HepG2 (cell line): ENCODE data around the gene DDX24. TPM values are rescaled to one million over a fixed set of nuclear protein-coding genes. Genes with fewer than 3 reads are reported as not detected.

Experiments used
- CBX5 ChIP-seq: sonication (generic); formaldehyde crosslinking; IDR thresholded peaks from 2 replicates; pipeline ENCODE4 v1.4.0; 2020; ENCODE audit warnings: missing genetic modification reagents, borderline replicate concordance
- EP300 ChIP-seq, 3 experiments: sonication (generic) in 1 of 3; formaldehyde crosslinking in 1 of 3; IDR thresholded peaks; 2 replicates each; pipeline versions ENCODE4 v1.5.1 to v1.6.1; 2011 to 2020; ENCODE audit warnings: low read depth in 2 of 3, low read length in 2 of 3, borderline replicate concordance in 1 of 3, improper control_type of control experiment in 1 of 3, mild to moderate bottlenecking in 1 of 3, missing genetic modification reagents in 1 of 3, moderate library complexity in 1 of 3
- ETV5 ChIP-seq: IDR thresholded peaks from 2 replicates; pipeline ENCODE4 v1.6.1; 2018; ENCODE audit warnings: missing biosample characterization, missing genetic modification reagents, inconsistent platforms, borderline replicate concordance
- FOSL2 ChIP-seq: sonication (generic); formaldehyde crosslinking; IDR thresholded peaks from 2 replicates; pipeline ENCODE4 v1.4.0; 2020; ENCODE audit warnings: missing genetic modification reagents
- FOXK1 ChIP-seq: sonication (generic); formaldehyde crosslinking; IDR thresholded peaks from 2 replicates; pipeline ENCODE4 v1.4.0; 2020; ENCODE audit warnings: low read depth, missing genetic modification reagents, borderline replicate concordance
- GATA4 ChIP-seq: sonication (generic); IDR thresholded peaks from 2 replicates; pipeline ENCODE4 v1.6.1; 2016; ENCODE audit warnings: antibody characterized with exemption, low read depth, borderline replicate concordance
- HNF1B ChIP-seq: sonication (generic); formaldehyde crosslinking; IDR thresholded peaks from 2 replicates; pipeline ENCODE4 v1.5.1; 2020; ENCODE audit warnings: mild to moderate bottlenecking, moderate library complexity, missing genetic modification reagents
- HOXA3 ChIP-seq: sonication (generic); formaldehyde crosslinking; IDR thresholded peaks from 2 replicates; pipeline ENCODE4 v1.5.0; 2020; ENCODE audit warnings: missing genetic modification reagents
- HOXA5 ChIP-seq: sonication (generic); formaldehyde crosslinking; IDR thresholded peaks from 2 replicates; pipeline ENCODE4 v1.4.0; 2020; ENCODE audit warnings: missing genetic modification reagents
- IRX3 ChIP-seq: sonication (generic); formaldehyde crosslinking; IDR thresholded peaks from 2 replicates; pipeline ENCODE4 v1.8.1; 2023; ENCODE audit warnings: mild to moderate bottlenecking, low read depth, missing genetic modification reagents, borderline replicate concordance
- LCORL ChIP-seq, 2 experiments: fragments of 450-650 bp in 1 of 2; sonication (generic) in 1 of 2; formaldehyde crosslinking in 1 of 2; IDR thresholded peaks; 2 replicates each; pipeline versions ENCODE4 v1.5.0 to v1.6.1; 2017 to 2020; ENCODE audit warnings: antibody characterized with exemption in 1 of 2, missing genetic modification reagents in 1 of 2
- NR2F1 ChIP-seq, 2 experiments: fragments of 450-650 bp in 1 of 2; formaldehyde crosslinking in 1 of 2; IDR thresholded peaks; 2 replicates each; pipeline versions ENCODE4 v1.5.0 to v1.6.1; 2016 to 2020; ENCODE audit warnings: mild to moderate bottlenecking in 1 of 2, missing compliant biosample characterization in 1 of 2, missing genetic modification reagents in 1 of 2, moderate library complexity in 1 of 2
- PRDM4 ChIP-seq: sonication (generic); formaldehyde crosslinking; IDR thresholded peaks from 2 replicates; pipeline ENCODE4 v1.9.0; 2021; ENCODE audit warnings: missing genetic modification reagents, borderline replicate concordance
- RARA ChIP-seq: IDR thresholded peaks from 2 replicates; pipeline ENCODE4 v1.6.1; 2016; ENCODE audit warnings: missing genetic modification reagents, missing compliant biosample characterization
- ZBTB25 ChIP-seq: IDR thresholded peaks from 2 replicates; pipeline ENCODE4 v1.6.1; 2018; ENCODE audit warnings: missing genetic modification reagents
- ZMYM3 ChIP-seq: sonication (generic); formaldehyde crosslinking; IDR thresholded peaks from 2 replicates; pipeline ENCODE4 v1.5.1; 2020; ENCODE audit warnings: mild to moderate bottlenecking, missing genetic modification reagents
- ZNF136 ChIP-seq: sonication (generic); formaldehyde crosslinking; IDR thresholded peaks from 2 replicates; pipeline ENCODE4 v1.8.1; 2022; ENCODE audit warnings: low read depth, mild to moderate bottlenecking, moderate library complexity, missing genetic modification reagents
- ZNF331 ChIP-seq: sonication (generic); formaldehyde crosslinking; IDR thresholded peaks from 2 replicates; pipeline ENCODE4 v1.4.0; 2020; ENCODE audit warnings: missing genetic modification reagents
- ZNF558 ChIP-seq: sonication (generic); formaldehyde crosslinking; IDR thresholded peaks from 2 replicates; pipeline ENCODE4 v1.9.0; 2022; ENCODE audit warnings: mild to moderate bottlenecking, missing genetic modification reagents, borderline replicate concordance
- ZNF644 ChIP-seq: IDR thresholded peaks from 2 replicates; pipeline ENCODE4 v1.6.1; 2016; ENCODE audit warnings: low read depth
- ZNF784 ChIP-seq: sonication (generic); formaldehyde crosslinking; IDR thresholded peaks from 2 replicates; pipeline ENCODE4 v1.5.1; 2020; ENCODE audit warnings: missing genetic modification reagents, mild to moderate bottlenecking, borderline replicate concordance
- polyA plus RNA-seq, 8 experiments: library from polyadenylated mRNA; depleted of rRNA in 3 of 8; stranded (reverse) in 7 of 8; unstranded in 1 of 8; fragments of >200 nt; fragmentation: Illumina TruSeq in 4 of 8; extraction: Trizol in 4 of 8; gene quantifications; 2 replicates each; pipeline versions ENCODE4 v1.2.1 to v1.2.3, GENCODE V29; 2011 to 2016; ENCODE audit warnings: low read depth in 4 of 8, missing spikeins in 1 of 8, mixed read lengths in 1 of 8; ENCODE audit not compliant: insufficient read depth in 1 of 8
- total RNA-seq, 5 experiments: library from RNA; depleted of rRNA; stranded (reverse); fragments of >200 nt; fragmentation: Illumina TruSeq; extraction: Trizol; gene quantifications; 2 replicates each; pipeline ENCODE4 v1.2.3, GENCODE V29; 2016; ENCODE audit warnings: low read depth in 1 of 5
- TF ChIP-seq, protein P1 (sequence below): sonication (generic); formaldehyde crosslinking; IDR thresholded peaks from 2 replicates; pipeline ENCODE4 v1.4.0; 2020; ENCODE audit warnings: missing genetic modification reagents

Gene DDX24
- total and polyA plus RNA-seq, 2 of the 13 experiments (the other 11 are each of a cell fraction or from before 2014, with no cell fraction given): 67.3 to 149 TPM

DNA sequence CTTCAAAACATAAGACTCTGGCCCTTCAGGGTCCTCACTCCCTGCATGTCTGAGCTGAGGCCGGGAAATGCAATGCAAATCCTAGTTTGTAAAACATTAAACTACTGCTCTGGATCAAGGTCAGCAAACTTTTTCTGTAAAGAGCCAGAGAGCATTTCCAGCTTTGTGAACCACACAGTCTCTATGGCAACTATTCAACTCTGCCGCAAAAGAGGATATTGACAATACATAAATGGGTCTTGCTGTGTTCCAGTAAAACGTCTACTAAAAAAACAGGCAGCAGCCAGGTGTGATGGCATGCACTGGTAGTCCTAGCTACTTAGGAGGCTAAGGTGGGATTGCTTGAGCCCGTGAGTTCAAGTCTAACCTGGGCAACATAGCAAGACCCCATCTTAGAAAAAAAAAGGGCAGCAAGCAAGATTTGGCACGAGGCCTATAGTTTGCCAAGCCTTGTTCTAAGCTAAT, 22.3 kb downstream of the DDX24 start (continued):
- no peak for TF ChIP-seq ZNF558 (CRISPR knock-in tag)
- TF ChIP-seq ZNF644: 0 out of 2 replicates have a peak, but pooled peaks have one; percentile 36
- TF ChIP-seq FOXK1: peak; percentile 72; the same call in 1 of the 2 replicates
- TF ChIP-seq ETV5: peak; percentile 47; the same call in 1 of the 2 replicates
- TF ChIP-seq CBX5 (CRISPR knock-in tag): 0 out of 2 replicates have a peak, but pooled peaks have one; percentile 38
- TF ChIP-seq IRX3 (CRISPR knock-in tag): no peak
- peak; percentile 95 for TF ChIP-seq HNF1B (CRISPR knock-in tag)
- no peak for TF ChIP-seq ZBTB25 (CRISPR knock-in tag)
- TF ChIP-seq FOSL2 (CRISPR knock-in tag): 0 out of 2 replicates have a peak, but pooled peaks have one; percentile 5
- 0 out of 2 replicates have a peak, but pooled peaks have one; percentile 20 for TF ChIP-seq ZNF784 (CRISPR knock-in tag)
- TF ChIP-seq LCORL (IDR thresholded peaks at IDR 0.05): no peak
- TF ChIP-seq LCORL (CRISPR knock-in tag; IDR thresholded peaks at IDR 0.05): peak; percentile 61; the same call in 1 of the 2 replicates
- TF ChIP-seq ZNF331 (CRISPR knock-in tag): peak; percentile 40; the same call in 1 of the 2 replicates
- peak; percentile 53; the same call in 1 of the 2 replicates for TF ChIP-seq HOXA5 (CRISPR knock-in tag)
- TF ChIP-seq ZMYM3: peak; percentile 94
- no peak for TF ChIP-seq PRDM4 (CRISPR knock-in tag)
- peak in 1 of 2 experiments; percentile 73; a peak in 2 of 4 replicates for TF ChIP-seq EP300 (IDR thresholded peaks at IDR 0.05; ENCODE audit: low read depth in 2 of 2, low read length in 2 of 2)
- no peak; the same call in 1 of the 2 replicates for TF ChIP-seq EP300 (CRISPR knock-in tag; IDR thresholded peaks at IDR 0.05; ENCODE audit: borderline replicate concordance)
- TF ChIP-seq GATA4: peak; percentile 66; the same call in 1 of the 2 replicates
- TF ChIP-seq, protein P1, sequence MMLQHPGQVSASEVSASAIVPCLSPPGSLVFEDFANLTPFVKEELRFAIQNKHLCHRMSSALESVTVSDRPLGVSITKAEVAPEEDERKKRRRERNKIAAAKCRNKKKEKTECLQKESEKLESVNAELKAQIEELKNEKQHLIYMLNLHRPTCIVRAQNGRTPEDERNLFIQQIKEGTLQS (CRISPR knock-in tag): no peak
- peak; percentile 61 for TF ChIP-seq RARA (CRISPR knock-in tag)
- TF ChIP-seq NR2F1 (CRISPR knock-in tag; IDR thresholded peaks at IDR 0.05): 0 out of 4 replicates have a peak, but pooled peaks of 1 of the 2 experiments have one; percentile 43
- TF ChIP-seq HOXA3 (CRISPR knock-in tag): peak; percentile 63; the same call in 1 of the 2 replicates
- TF ChIP-seq ZNF136 (CRISPR knock-in tag): 0 out of 2 replicates have a peak, but pooled peaks have one; percentile 16
